OCI-LY7 (cell line): ENCODE data around the gene ANKRD13A. TPM values are rescaled to one million over a fixed set of nuclear protein-coding genes. Genes with fewer than 3 reads are reported as not detected.

ENCODE experiments used
- BruUV-seq: library from RNA; stranded (reverse); fragments of 400-500 nt; replicated peaks from 2 replicates; lab custom pipeline; 2021; lab: Mats Ljungman, UMichigan
- CTCF ChIA-PET: fragments of 300-600 bp; sonication (Branson Sonifier 250); formaldehyde crosslinking; loops from one replicate; lab custom pipeline; 2022; ENCODE audit warnings: antibody characterized with exemption; ENCODE audit not compliant: unreplicated experiment; lab: Charles Lee
- POLR2A ChIA-PET: fragments of 300-600 bp; sonication (Branson Sonifier 250); formaldehyde crosslinking; loops from one replicate; lab custom pipeline; 2022; ENCODE audit warnings: antibody characterized with exemption; lab: Charles Lee
- DNase-seq: peaks from one replicate; pipeline ENCODE4 v3.0.0-alpha.2; 2015; ENCODE audit warnings: low spot score
- H2AFZ ChIP-seq: fragments of 200-600 bp; sonication (generic), shearing (Covaris generic); 2 replicates; pipeline ENCODE4 v1.6.1; 2014; ENCODE audit warnings: mild to moderate bottlenecking, antibody characterized with exemption, low read length, moderate library complexity
- H3K27ac ChIP-seq: fragments of 200-600 bp; sonication (generic); 2 replicates; pipeline ENCODE4 v1.5.1; 2014; ENCODE audit warnings: mixed run types, low read depth, mild to moderate bottlenecking, moderate library complexity, low read length, inconsistent platforms; ENCODE audit not compliant: poor library complexity, severe bottlenecking
- H3K36me3 ChIP-seq: fragments of 200-600 bp; sonication (generic); 2 replicates; pipeline ENCODE4 v1.6.1; 2014; ENCODE audit warnings: mild to moderate bottlenecking, antibody characterized with exemption, low read length, moderate library complexity, mixed read lengths; ENCODE audit not compliant: insufficient read depth
- H3K4me1 ChIP-seq: fragments of 200-600 bp; sonication (generic); 2 replicates; pipeline ENCODE4 v1.5.1; 2014; ENCODE audit warnings: mild to moderate bottlenecking, low read length; ENCODE audit not compliant: insufficient read depth, poor library complexity, severe bottlenecking
- H3K4me2 ChIP-seq: fragments of 200-600 bp; sonication (generic); 2 replicates; pipeline ENCODE4 v1.6.1; 2014; ENCODE audit warnings: mild to moderate bottlenecking, low read length
- H3K4me3 ChIP-seq: fragments of 200-600 bp; sonication (generic); 2 replicates; pipeline ENCODE4 v1.5.1; 2014; ENCODE audit warnings: mild to moderate bottlenecking, low read depth, low read length; ENCODE audit not compliant: poor library complexity, severe bottlenecking
- H3K79me2 ChIP-seq: fragments of 200-600 bp; sonication (generic); 2 replicates; pipeline ENCODE4 v1.6.1; 2016; ENCODE audit warnings: low read depth, mild to moderate bottlenecking, low read length, moderate library complexity, mixed read lengths; ENCODE audit not compliant: insufficient read depth
- H3K9me2 ChIP-seq: fragments of 200-600 bp; sonication (generic); 2 replicates; pipeline ENCODE4 v1.6.1; 2016; ENCODE audit warnings: mild to moderate bottlenecking, low read length, mixed read lengths; ENCODE audit not compliant: insufficient read depth
- H3K9me3 ChIP-seq: fragments of 200-600 bp; sonication (generic); 2 replicates; pipeline ENCODE4 v1.6.1; 2014; ENCODE audit warnings: mild to moderate bottlenecking, mixed run types, low read length, mixed read lengths
- H4K20me1 ChIP-seq: fragments of 200-600 bp; sonication (generic); 2 replicates; pipeline ENCODE4 v1.6.1; 2014; ENCODE audit warnings: mild to moderate bottlenecking, antibody characterized with exemption, low read length, moderate library complexity, mixed read lengths; ENCODE audit not compliant: insufficient read depth
- CTCF ChIP-seq: fragments of 200-600 bp; sonication (generic); conservative IDR thresholded peaks from 2 replicates; pipeline ENCODE4 v1.5.1; 2014; ENCODE audit warnings: mild to moderate bottlenecking, antibody characterized with exemption, low read length, moderate library complexity, mixed read lengths
- EZH2phosphoT487 ChIP-seq: fragments of 200-600 bp; sonication (generic); IDR thresholded peaks from 2 replicates; pipeline ENCODE4 v1.6.1; 2018; ENCODE audit warnings: low read depth, borderline replicate concordance, mild to moderate bottlenecking, mixed run types, antibody characterized with exemption, low read length, moderate library complexity, mixed read lengths
- intact Hi-C: fragments of 100-400 bp; cut with micrococcal nuclease; formaldehyde crosslinking; loops from one replicate; pipeline ENCODE4 v1.10.0; 2022; ENCODE audit not compliant: unreplicated experiment
- total RNA-seq, 2 experiments: library from RNA; depleted of rRNA in 1 of 2; stranded (reverse); fragments of >200 nt in 1 of 2; shearing (Covaris generic) in 1 of 2; gene quantifications; 2 replicates each; pipeline ENCODE4 v1.2.3, GENCODE V29; 2014 to 2022

Gene ANKRD13A
- total RNA-seq, 2 experiments from 2014 or later, result 140 to 216 TPM

- CTCF ChIA-PET, result no interaction called here
- no peaks in the 10 kb centered on the region for H4K20me1 ChIP-seq
- intact Hi-C loops, result no loop called here
- BruUV-seq, result no TSS peak
- DNase-seq, result no peak
- H3K36me3 ChIP-seq, result peaks cover 67% of the 10 kb centered on the region
- peak overlapping the region; percentile 64 for H3K4me3 ChIP-seq
- peaks cover 5% of the 10 kb centered on the region; the same call in 1 of the 2 replicates for H3K9me3 ChIP-seq
- no peak overlapping the region; the same call in 1 of the 2 replicates for H2AFZ ChIP-seq
- H3K27ac ChIP-seq, result peak overlapping the region; percentile 83
- no peak for TF ChIP-seq CTCF
- no peak for TF ChIP-seq EZH2phosphoT487
- POLR2A ChIA-PET, result interaction anchor here (0.5 to 4.3 kb wide), 6 partner anchors 10 to 686 kb away, joined by 3 to 48 read pairs (median 4); partner anchors contain the start of gene ANKRD13A
- peak overlapping the region; percentile 81 for H3K4me2 ChIP-seq
- H3K79me2 ChIP-seq, result peaks cover 83% of the 10 kb centered on the region
- no peaks in the 10 kb centered on the region for H3K9me2 ChIP-seq
- peaks cover 68% of the 10 kb centered on the region for H3K4me1 ChIP-seq
These were observed 13.4 kb downstream of the ANKRD13A start for GRCh38 chr12:110012659-110013058.

GRCh38 chr12:110015132-110015531 lies 15.9 kb downstream of the ANKRD13A start:
- Histone ChIP-seq H4K20me1 (no peaks in the 10 kb centered on the region), H3K4me2 (peak overlapping the region; percentile 33), H3K9me3 (no peaks in the 10 kb centered on the region), H3K79me2 (peaks cover 58% of the 10 kb centered on the region), H3K9me2 (no peaks in the 10 kb centered on the region), H3K4me1 (peaks cover 45% of the 10 kb centered on the region), H2AFZ (no peak overlapping the region), H3K27ac (peak overlapping the region; percentile 50), H3K36me3 (peaks cover 81% of the 10 kb centered on the region), H3K4me3 (peak overlapping the region; percentile 3)
- ChIA-PET CTCF (no interaction called here), POLR2A (no interaction called here)
- no TSS peak for BruUV-seq
- peak; percentile 59 for DNase-seq
- TF ChIP-seq EZH2phosphoT487 (no peak), CTCF (peak; percentile 53)
- intact Hi-C loops, result no loop called here

- BruUV-seq, result no TSS peak
These were observed 21.7 kb downstream of the ANKRD13A start for GRCh38 chr12:110020956-110021355.

More at GRCh38 chr12:110020956-110021355, 21.7 kb downstream of the ANKRD13A start:
- ChIA-PET CTCF (interaction anchor here (1.7 kb wide), 1 partner anchor 11 kb away, joined by 5 read pairs; no protein-coding TSS in a partner anchor), POLR2A (interaction anchor here (0.5 to 1.5 kb wide), 5 partner anchors 16 to 700 kb away, joined by 3 to 7 read pairs (median 4); no protein-coding TSS in a partner anchor)
- Histone ChIP-seq H3K4me2 (no peak overlapping the region), H3K4me1 (peaks cover 12% of the 10 kb centered on the region), H3K9me3 (no peaks in the 10 kb centered on the region), H2AFZ (no peak overlapping the region), H3K79me2 (peaks cover 14% of the 10 kb centered on the region; the same call in 1 of the 2 replicates), H3K36me3 (peaks cover 99% of the 10 kb centered on the region), H3K9me2 (no peaks in the 10 kb centered on the region), H3K4me3 (no peak overlapping the region), H4K20me1 (peaks cover 5% of the 10 kb centered on the region; the same call in 1 of the 2 replicates), H3K27ac (no peak overlapping the region)
- intact Hi-C loops, result no loop called here
- DNase-seq, result no peak
- TF ChIP-seq EZH2phosphoT487, result no peak
- TF ChIP-seq CTCF, result no peak
